Ascending aorta (tissue), 2 donors: ENCODE data around the gene KIF16B. TPM values are rescaled to one million over a fixed set of nuclear protein-coding genes. Genes with fewer than 3 reads are reported as not detected.

Experiments used
- DNase-seq, 2 donors: peaks; one replicate each; pipeline ENCODE4 v3.0.0-alpha.2; 2019; ENCODE audit warnings: low spot score in 2 of 2
- H3K27ac ChIP-seq, 2 donors: fragments of 200-600 bp; sonication (generic); one replicate each; pipeline ENCODE4 v1.5.1; 2016 to 2017; ENCODE audit warnings: mild to moderate bottlenecking in 1 of 2
- H3K27me3 ChIP-seq: fragments of 200-600 bp; sonication (generic); one replicate; pipeline ENCODE4 v1.5.1; 2017
- H3K36me3 ChIP-seq, 2 donors: fragments of 200-600 bp; sonication (generic); one replicate each; pipeline ENCODE4 v1.5.1; 2016
- H3K4me1 ChIP-seq, 2 donors: fragments of 200-600 bp; sonication (generic); one replicate each; pipeline ENCODE4 v1.5.1; 2016 to 2017; ENCODE audit warnings: mild to moderate bottlenecking in 1 of 2
- H3K4me3 ChIP-seq, 2 donors: fragments of 200-600 bp; sonication (generic); one replicate each; pipeline ENCODE4 v1.5.1; 2016 to 2017; ENCODE audit warnings: mild to moderate bottlenecking in 1 of 2
- H3K9me3 ChIP-seq, 2 donors: fragments of 200-600 bp; sonication (generic); one replicate each; pipeline ENCODE4 v1.5.1; 2016
- CTCF ChIP-seq, 3 experiments: fragments of 200-600 bp in 2 of 3; fragments of 450-650 bp in 1 of 3; sonication (generic) in 2 of 3; IDR thresholded peaks; one replicate each; pipeline ENCODE4 v1.5.1; 2016 to 2019; ENCODE audit warnings: antibody characterized with exemption in 3 of 3, mild to moderate bottlenecking in 1 of 3, moderate library complexity in 1 of 3
- intact Hi-C: fragments of 100-400 bp; cut with DNase I; formaldehyde crosslinking; loops from one replicate; pipeline ENCODE4 v1.15.1; 2023
- total RNA-seq: library from RNA; depleted of rRNA; stranded (reverse); fragments of >200 nt; gene quantifications from one replicate; pipeline ENCODE4 v1.1.0, GENCODE V29; 2016

Gene KIF16B
- total RNA-seq, 1 donor from 2014 or later, result 6.3 TPM

- Histone ChIP-seq H3K4me1 (no peaks in the 10 kb centered on the region), H3K9me3 (no peaks in the 10 kb centered on the region), H3K36me3 (no peaks in the 10 kb centered on the region), H3K27me3 (no peaks in the 10 kb centered on the region), H3K27ac (no peak overlapping the region), H3K4me3 (no peak overlapping the region)
- intact Hi-C loops, result loop anchor here (10.0 kb wide), 1 partner anchor 114 kb away; no protein-coding TSS in a partner anchor
- DNase-seq, result no peak
- TF ChIP-seq CTCF (IDR thresholded peaks at IDR 0.05), result no peak
These were observed 212.6 kb downstream of the KIF16B start for GRCh38 chr20:16360668-16361067.

GRCh38 chr20:16353417-16353781 lies 219.8 kb downstream of the KIF16B start:
- DNase-seq, result no peak
- Histone ChIP-seq H3K4me3 (no peak overlapping the region), H3K36me3 (peaks cover 0 to 3% of the 10 kb centered on the region in 2 donors), H3K9me3 (no peaks in the 10 kb centered on the region), H3K27me3 (no peaks in the 10 kb centered on the region), H3K4me1 (no peaks in the 10 kb centered on the region), H3K27ac (no peak overlapping the region)
- intact Hi-C loops, result no loop called here
- no peak for TF ChIP-seq CTCF (IDR thresholded peaks at IDR 0.05)

GRCh38 chr20:16352751-16353416 lies 220.4 kb downstream of the KIF16B start:
- intact Hi-C loops, result no loop called here
- Histone ChIP-seq H3K9me3 (no peaks in the 10 kb centered on the region), H3K27me3 (no peaks in the 10 kb centered on the region), H3K36me3 (peaks cover 0 to 3% of the 10 kb centered on the region in 2 donors), H3K4me1 (no peaks in the 10 kb centered on the region), H3K4me3 (no peak overlapping the region), H3K27ac (no peak overlapping the region)
- no peak for DNase-seq
- no peak for TF ChIP-seq CTCF (IDR thresholded peaks at IDR 0.05)

- Histone ChIP-seq H3K4me3 (no peak overlapping the region), H3K36me3 (peaks cover 0 to 3% of the 10 kb centered on the region in 2 donors), H3K27me3 (no peaks in the 10 kb centered on the region), H3K27ac (no peak overlapping the region), H3K4me1 (no peaks in the 10 kb centered on the region), H3K9me3 (no peaks in the 10 kb centered on the region)
- DNase-seq, result no peak
- intact Hi-C loops, result no loop called here
- no peak for TF ChIP-seq CTCF (IDR thresholded peaks at IDR 0.05)
These were observed 220.9 kb downstream of the KIF16B start for GRCh38 chr20:16352321-16352720.

GRCh38 chr20:16351415-16351814 lies 221.8 kb downstream of the KIF16B start:
- no peak overlapping the region for H3K27ac ChIP-seq
- intact Hi-C loops, result no loop called here
- H3K4me1 ChIP-seq, result no peaks in the 10 kb centered on the region
- H3K9me3 ChIP-seq, result no peaks in the 10 kb centered on the region
- no peak for TF ChIP-seq CTCF (IDR thresholded peaks at IDR 0.05)
- H3K36me3 ChIP-seq, result peaks cover 0 to 4% of the 10 kb centered on the region in 2 donors
- no peak overlapping the region for H3K4me3 ChIP-seq
- DNase-seq, result no peak
- H3K27me3 ChIP-seq, result no peaks in the 10 kb centered on the region

GRCh38 chr20:16350465-16350864 lies 222.8 kb downstream of the KIF16B start:
- Histone ChIP-seq H3K27ac (no peak overlapping the region), H3K36me3 (peaks cover 0 to 12% of the 10 kb centered on the region in 2 donors), H3K9me3 (no peaks in the 10 kb centered on the region), H3K4me1 (no peaks in the 10 kb centered on the region), H3K27me3 (no peaks in the 10 kb centered on the region), H3K4me3 (no peak overlapping the region)
- TF ChIP-seq CTCF (IDR thresholded peaks at IDR 0.05), result no peak
- intact Hi-C loops, result no loop called here
- no peak for DNase-seq
